H7 (cell line): Measurements from ENCODE around the gene GPR3. TPM values are rescaled to one million over a fixed set of nuclear protein-coding genes. Genes with fewer than 3 reads are reported as not detected.

Experiments
- DNase-seq: peaks from one replicate; pipeline ENCODE4 v3.0.0; 2012
- H3K27me3 ChIP-seq: 2 replicates; pipeline ENCODE4 v1.6.0; 2011; ENCODE audit warnings: mild to moderate bottlenecking, low read length; ENCODE audit not compliant: control insufficient read depth, insufficient read depth
- H3K36me3 ChIP-seq: replicated peaks from 2 replicates; pipeline ENCODE4 v1.5.1; 2011; ENCODE audit warnings: low read length; ENCODE audit not compliant: control insufficient read depth, insufficient read depth
- H3K4me3 ChIP-seq: 2 replicates; pipeline ENCODE4 v1.5.1; 2011; ENCODE audit warnings: low read depth, mild to moderate bottlenecking, control low read depth, low read length, moderate library complexity; ENCODE audit not compliant: insufficient read depth
- total RNA-seq: library from RNA; depleted of rRNA; stranded (reverse); fragments of >200 nt; shearing (Covaris generic); gene quantifications from 2 replicates; pipeline ENCODE4 v1.2.3, GENCODE V29; 2014; rRNA removed

GPR3 gene
- total RNA-seq, result 5.8 and 8.5 TPM in 2 replicates

GRCh38 chr1:27392096-27392777 is at the start of gene GPR3:
TSS of gene GPR3 (plus strand) at chr1:27392622. CDS start at chr1:27393799, 1,177 bp downstream.
- Histone ChIP-seq H3K36me3 (peaks cover 3% of the 10 kb centered on the region; the same call in 1 of the 2 replicates), H3K4me3 (peak within 1 kb of the TSS; percentile 90), H3K27me3 (no peaks in the 10 kb centered on the region; the same call in 1 of the 2 replicates)
- DNase-seq, result peak; percentile 99

- no peak overlapping the region for H3K4me3 ChIP-seq
- no peaks in the 10 kb centered on the region; the same call in none of the 2 replicates for H3K36me3 ChIP-seq
- peak; percentile 82 for DNase-seq
- H3K27me3 ChIP-seq, result no peaks in the 10 kb centered on the region
These were observed 49.4 kb upstream of the GPR3 start for GRCh38 chr1:27342778-27343638.

DNA sequence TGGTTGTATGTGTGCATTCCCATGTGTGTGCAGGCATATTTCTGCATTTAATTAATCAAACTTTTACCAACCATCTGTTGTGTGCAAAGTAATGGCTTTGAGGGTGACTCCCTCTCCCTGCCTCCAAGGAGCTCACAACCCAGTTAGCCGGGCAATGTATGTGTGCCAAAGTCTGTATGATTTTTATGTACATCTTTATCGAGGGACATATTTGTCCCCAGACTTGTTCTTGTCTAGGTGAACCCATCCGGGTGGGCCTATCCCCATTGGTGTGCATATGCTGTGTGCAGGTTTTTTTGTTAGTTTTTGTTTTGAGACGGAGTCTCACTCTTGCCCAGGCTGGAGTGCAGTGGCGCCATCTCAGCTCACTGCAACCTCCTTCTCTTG is 48.8 kb upstream of the GPR3 start:
- no peak for DNase-seq
- no peaks in the 10 kb centered on the region; the same call in none of the 2 replicates for H3K36me3 ChIP-seq
- no peak overlapping the region for H3K4me3 ChIP-seq
- no peaks in the 10 kb centered on the region; the same call in 1 of the 2 replicates for H3K27me3 ChIP-seq

GRCh38 chr1:27345272-27345671 is 47.1 kb upstream of the GPR3 start:
- Histone ChIP-seq H3K27me3 (peaks cover 15% of the 10 kb centered on the region; the same call in 1 of the 2 replicates), H3K4me3 (no peak overlapping the region), H3K36me3 (no peaks in the 10 kb centered on the region; the same call in none of the 2 replicates)
- no peak for DNase-seq

- no peak for DNase-seq
- Histone ChIP-seq H3K4me3 (no peak overlapping the region), H3K36me3 (no peaks in the 10 kb centered on the region; the same call in none of the 2 replicates), H3K27me3 (peaks cover 22% of the 10 kb centered on the region; the same call in 1 of the 2 replicates)
These were observed 46.1 kb upstream of the GPR3 start for GRCh38 chr1:27346357-27346756.

DNA sequence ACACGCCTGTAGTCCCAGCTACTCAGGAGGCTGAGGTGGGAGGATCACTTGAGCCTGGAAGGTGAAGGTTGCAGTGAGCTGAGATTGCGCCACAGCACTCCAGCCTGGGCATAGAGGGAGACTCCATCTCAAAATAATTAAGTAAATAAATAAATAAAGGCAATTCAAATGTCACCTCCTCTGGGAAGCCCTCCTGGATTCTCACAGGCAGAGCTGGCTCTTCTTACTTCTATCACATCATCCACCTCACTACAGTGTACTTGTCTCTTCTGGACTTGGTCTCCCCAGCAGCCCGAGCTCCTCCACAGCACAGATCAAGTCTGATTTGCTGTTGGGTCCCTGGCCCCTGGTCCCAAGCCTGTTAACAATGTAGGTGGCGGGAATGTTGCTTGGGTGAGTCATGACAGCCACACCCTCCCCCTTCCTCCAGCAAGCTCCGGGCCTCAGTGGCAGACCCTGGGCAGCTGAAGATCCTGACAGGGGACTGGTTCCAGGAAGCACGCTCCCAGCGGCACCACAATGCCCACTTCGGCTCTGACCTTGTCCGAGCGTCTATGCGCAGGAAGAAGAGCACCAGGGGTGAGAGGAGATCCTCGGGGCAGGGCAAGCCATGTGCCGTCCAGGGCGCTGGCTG is 45.3 kb upstream of the GPR3 start:
- no peak overlapping the region for H3K4me3 ChIP-seq
- DNase-seq, result no peak
- H3K27me3 ChIP-seq, result peaks cover 22% of the 10 kb centered on the region; the same call in 1 of the 2 replicates
- no peaks in the 10 kb centered on the region; the same call in none of the 2 replicates for H3K36me3 ChIP-seq

DNA sequence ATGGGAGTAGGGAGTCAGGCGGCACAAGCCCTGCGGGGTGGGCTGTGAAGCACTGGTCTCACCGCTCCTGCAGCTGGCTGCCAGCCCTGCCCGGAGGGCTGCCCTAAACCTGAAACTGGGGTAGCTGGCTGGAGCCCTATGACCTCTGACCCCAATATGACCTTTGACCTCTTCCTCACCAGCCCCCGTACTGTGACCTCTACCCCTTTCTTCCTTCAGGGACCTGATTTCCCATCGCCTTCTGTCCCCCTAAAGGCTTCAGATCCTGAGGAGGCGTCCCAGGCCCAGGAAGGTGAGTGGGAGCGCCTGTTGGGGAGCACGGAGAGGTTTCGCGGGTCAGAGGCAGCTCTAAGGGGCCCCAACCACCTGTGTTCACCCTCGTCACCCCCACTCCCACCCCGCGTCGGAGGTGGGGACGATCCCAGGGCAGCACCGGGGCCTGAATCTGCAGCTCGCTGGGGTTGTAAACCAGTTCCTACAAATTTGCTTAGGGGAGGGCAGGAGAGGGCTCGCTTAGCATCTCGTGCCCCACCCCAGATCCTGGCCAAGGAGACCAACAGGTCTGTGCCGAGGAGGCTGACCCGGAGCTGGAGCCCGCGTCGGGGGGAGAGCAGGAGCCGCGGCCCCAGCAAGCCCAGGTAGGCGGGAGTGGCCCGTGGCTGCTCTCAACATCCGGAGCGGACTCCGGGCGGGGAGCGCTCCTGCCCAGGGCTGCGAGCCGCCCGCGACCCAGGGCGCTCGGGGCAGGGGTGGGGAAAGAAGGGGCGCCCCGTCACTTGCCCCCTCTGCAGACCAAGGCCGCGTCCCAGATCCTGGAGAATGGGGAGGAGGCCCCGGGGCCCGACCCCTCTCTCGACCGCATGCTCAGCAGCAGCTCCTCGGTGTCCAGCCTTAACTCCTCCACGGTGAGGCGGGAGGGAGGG is 43.3 kb upstream of the GPR3 start:
- no peaks in the 10 kb centered on the region; the same call in none of the 2 replicates for H3K36me3 ChIP-seq
- H3K4me3 ChIP-seq, result peak overlapping the region; percentile 76
- DNase-seq, result peak; percentile 96
- H3K27me3 ChIP-seq, result peaks cover 22% of the 10 kb centered on the region; the same call in 1 of the 2 replicates

DNA sequence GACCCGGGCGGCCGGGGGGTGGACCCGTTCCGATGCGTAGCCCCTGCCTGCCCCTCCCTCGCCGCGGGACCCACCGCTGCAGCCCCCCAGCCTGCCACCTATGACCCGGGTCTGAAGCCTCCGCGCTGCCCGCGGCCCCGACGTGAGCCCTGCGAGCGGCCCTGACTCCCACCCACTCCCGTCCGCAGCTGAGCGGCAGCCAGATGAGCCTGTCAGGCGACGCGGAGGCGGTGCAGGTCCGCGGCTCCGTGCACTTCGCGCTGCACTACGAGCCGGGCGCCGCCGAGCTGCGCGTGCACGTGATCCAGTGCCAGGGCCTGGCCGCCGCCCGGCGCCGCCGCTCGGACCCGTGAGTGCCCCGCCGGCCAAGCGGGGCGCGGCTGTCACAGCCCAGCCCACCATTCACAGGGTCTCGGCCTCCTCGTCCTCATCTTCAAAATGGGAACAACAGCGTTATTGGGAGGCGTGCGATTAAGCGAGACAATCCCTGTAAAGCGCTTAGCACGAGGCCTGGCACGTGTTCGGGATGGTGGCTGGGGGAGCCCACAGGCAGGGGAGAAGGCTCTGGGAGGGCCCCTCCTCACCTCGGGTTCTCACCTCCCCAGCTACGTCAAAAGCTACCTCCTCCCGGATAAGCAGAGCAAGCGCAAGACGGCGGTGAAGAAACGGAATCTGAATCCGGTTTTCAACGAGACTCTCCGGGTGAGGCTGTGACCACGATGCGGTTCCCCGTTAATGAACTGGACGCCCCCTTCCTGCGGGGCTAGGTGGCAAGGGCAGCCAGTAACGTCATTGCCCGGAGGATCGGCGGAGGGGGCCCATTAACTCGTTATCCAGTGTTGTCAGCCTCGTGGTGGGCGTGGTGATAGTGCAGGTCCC is 42.4 kb upstream of the GPR3 start:
- peak overlapping the region; percentile 76 for H3K4me3 ChIP-seq
- peaks cover 22% of the 10 kb centered on the region; the same call in 1 of the 2 replicates for H3K27me3 ChIP-seq
- H3K36me3 ChIP-seq, result no peaks in the 10 kb centered on the region; the same call in none of the 2 replicates
- DNase-seq, result peak; percentile 96

GRCh38 chr1:27350663-27351540 is 41.5 kb upstream of the GPR3 start:
- peak; percentile 99 for DNase-seq
- Histone ChIP-seq H3K36me3 (no peaks in the 10 kb centered on the region; the same call in 1 of the 2 replicates), H3K27me3 (peaks cover 22% of the 10 kb centered on the region; the same call in 1 of the 2 replicates), H3K4me3 (peak overlapping the region; percentile 76)

GRCh38 chr1:27351541-27352107 is 40.8 kb upstream of the GPR3 start:
- Histone ChIP-seq H3K36me3 (no peaks in the 10 kb centered on the region; the same call in 1 of the 2 replicates), H3K4me3 (peak overlapping the region; percentile 76), H3K27me3 (peaks cover 22% of the 10 kb centered on the region; the same call in 1 of the 2 replicates)
- DNase-seq, result peak; percentile 62

DNA sequence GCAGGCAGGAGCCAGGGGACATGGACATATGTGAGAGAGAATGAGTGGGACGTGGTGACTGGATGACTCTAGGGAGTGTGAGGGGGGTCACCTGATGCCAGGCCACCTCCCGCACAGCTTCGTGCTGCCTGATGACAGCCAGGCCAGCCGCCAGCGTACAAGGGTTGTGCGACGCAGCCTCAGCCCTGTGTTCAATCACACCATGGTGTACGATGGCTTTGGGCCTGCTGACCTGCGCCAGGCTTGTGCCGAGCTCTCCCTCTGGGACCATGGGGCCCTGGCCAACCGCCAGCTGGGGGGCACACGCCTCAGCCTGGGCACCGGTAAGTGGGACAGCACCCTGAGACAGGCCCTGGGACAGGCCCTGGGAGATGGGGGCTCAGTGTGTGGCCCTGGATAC is 39.3 kb upstream of the GPR3 start:
- Histone ChIP-seq H3K4me3 (no peak overlapping the region), H3K27me3 (peaks cover 28% of the 10 kb centered on the region), H3K36me3 (no peaks in the 10 kb centered on the region)
- no peak for DNase-seq

DNA sequence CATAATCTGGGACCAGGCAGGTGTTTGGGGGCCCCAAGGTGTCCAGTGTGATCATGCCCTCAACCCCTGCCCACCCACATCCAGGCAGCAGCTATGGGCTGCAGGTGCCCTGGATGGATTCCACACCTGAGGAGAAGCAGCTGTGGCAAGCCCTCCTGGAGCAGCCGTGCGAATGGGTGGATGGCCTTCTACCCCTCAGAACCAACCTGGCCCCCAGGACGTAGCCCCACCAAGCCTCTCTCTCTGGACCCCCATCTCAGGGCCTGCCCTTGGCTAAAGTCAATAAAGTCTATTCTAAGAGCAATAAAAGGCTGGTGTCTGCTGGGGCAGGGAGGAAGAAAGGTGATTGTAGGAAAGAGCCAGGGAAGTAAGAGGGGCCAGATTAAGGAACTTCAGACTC is 38.8 kb upstream of the GPR3 start:
- no peak for DNase-seq
- H3K36me3 ChIP-seq, result no peaks in the 10 kb centered on the region
- H3K4me3 ChIP-seq, result no peak overlapping the region

More for the DNA sequence above, 38.8 kb upstream of the GPR3 start:
- H3K27me3 ChIP-seq, result peaks cover 32% of the 10 kb centered on the region
